Effector memory CD4-positive, alpha-beta T cell (primary cell): ENCODE data around the gene EPS15.

ENCODE experiments used
- DNase-seq, 3 donors: peaks; one replicate each; pipeline ENCODE4 v3.0.0-alpha.2; 2020
- H3K27ac ChIP-seq: 2 replicates; pipeline ENCODE4 v1.7.0; 2013; ENCODE audit warnings: mild to moderate bottlenecking, low read length, moderate library complexity; ENCODE audit not compliant: insufficient read depth, poor library complexity, severe bottlenecking
- H3K27me3 ChIP-seq: replicated peaks from 2 replicates; pipeline ENCODE4 v1.7.0; 2013; ENCODE audit warnings: mild to moderate bottlenecking, low read length; ENCODE audit not compliant: insufficient read depth, control insufficient read depth, poor library complexity, severe bottlenecking
- H3K36me3 ChIP-seq: 2 replicates; pipeline ENCODE4 v1.7.0; 2013; ENCODE audit warnings: mild to moderate bottlenecking, low read length, moderate library complexity; ENCODE audit not compliant: control insufficient read depth, insufficient read depth
- H3K4me1 ChIP-seq: 2 replicates; pipeline ENCODE4 v1.7.0; 2013; ENCODE audit warnings: low read length, mild to moderate bottlenecking; ENCODE audit not compliant: control insufficient read depth, insufficient read depth, poor library complexity, severe bottlenecking
- H3K4me3 ChIP-seq: 2 replicates; pipeline ENCODE4 v1.7.0; 2013; ENCODE audit warnings: low read length, low read depth, mild to moderate bottlenecking; ENCODE audit not compliant: insufficient read depth, poor library complexity, severe bottlenecking
- H3K9me3 ChIP-seq: 2 replicates; pipeline ENCODE4 v1.7.0; 2013; ENCODE audit warnings: mild to moderate bottlenecking, low read length, moderate library complexity; ENCODE audit not compliant: control insufficient read depth

Gene EPS15

GRCh38 chr1:51526248-51526647 lies 7.2 kb upstream of the EPS15 start:
- H3K4me3 ChIP-seq = no peak overlapping the region
- no peaks in the 10 kb centered on the region for H3K36me3 ChIP-seq
- H3K27me3 ChIP-seq = no peaks in the 10 kb centered on the region
- no peak for DNase-seq
- no peak overlapping the region for H3K27ac ChIP-seq
- no peaks in the 10 kb centered on the region for H3K4me1 ChIP-seq
- no peaks in the 10 kb centered on the region for H3K9me3 ChIP-seq

GRCh38 chr1:51525295-51525694 lies 6.2 kb upstream of the EPS15 start:
- no peaks in the 10 kb centered on the region for H3K36me3 ChIP-seq
- H3K4me1 ChIP-seq = peaks cover 5% of the 10 kb centered on the region
- H3K27ac ChIP-seq = no peak overlapping the region
- H3K4me3 ChIP-seq = no peak overlapping the region
- no peaks in the 10 kb centered on the region for H3K27me3 ChIP-seq
- no peaks in the 10 kb centered on the region for H3K9me3 ChIP-seq
- DNase-seq = no peak

- no peak for DNase-seq
- peaks cover 9% of the 10 kb centered on the region for H3K4me1 ChIP-seq
- no peaks in the 10 kb centered on the region for H3K9me3 ChIP-seq
These were observed 5.8 kb upstream of the EPS15 start for GRCh38 chr1:51524817-51525216.

DNA sequence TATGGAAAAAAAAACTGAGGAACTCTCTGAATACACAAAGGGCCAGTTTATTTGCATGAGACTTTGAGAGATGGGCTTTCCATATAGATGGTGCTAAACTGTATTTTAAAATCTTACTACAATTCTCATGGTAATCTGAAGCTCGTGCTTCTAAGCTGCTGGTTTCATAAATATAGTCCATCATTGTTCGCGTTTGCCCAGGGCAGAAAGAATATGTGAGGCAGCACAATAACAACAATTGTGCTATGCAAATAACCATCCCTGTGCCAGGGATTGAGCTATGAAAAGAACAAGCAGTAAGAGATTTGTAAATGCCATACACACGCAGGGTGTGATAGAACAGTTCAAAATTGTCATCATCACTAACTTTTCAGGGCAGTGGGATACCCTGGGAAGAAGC lies 4.9 kb upstream of the EPS15 start:
- no peaks in the 10 kb centered on the region for H3K9me3 ChIP-seq
- no peak for DNase-seq
- H3K4me1 ChIP-seq = peaks cover 11% of the 10 kb centered on the region
- no peak overlapping the region for H3K4me3 ChIP-seq
- H3K27me3 ChIP-seq = no peaks in the 10 kb centered on the region
- H3K36me3 ChIP-seq = no peaks in the 10 kb centered on the region
- no peak overlapping the region for H3K27ac ChIP-seq

More at GRCh38 chr1:51524817-51525216, 5.8 kb upstream of the EPS15 start:
- H3K4me3 ChIP-seq = no peak overlapping the region
- H3K27me3 ChIP-seq = no peaks in the 10 kb centered on the region
- no peaks in the 10 kb centered on the region for H3K36me3 ChIP-seq
- H3K27ac ChIP-seq = no peak overlapping the region

- H3K9me3 ChIP-seq = no peaks in the 10 kb centered on the region
- DNase-seq = no peak
- no peak overlapping the region for H3K27ac ChIP-seq
- no peaks in the 10 kb centered on the region for H3K27me3 ChIP-seq
- H3K36me3 ChIP-seq = no peaks in the 10 kb centered on the region
- no peak overlapping the region for H3K4me3 ChIP-seq
- peaks cover 26% of the 10 kb centered on the region for H3K4me1 ChIP-seq
These were observed 1.7 kb upstream of the EPS15 start for GRCh38 chr1:51520700-51521248.

DNA sequence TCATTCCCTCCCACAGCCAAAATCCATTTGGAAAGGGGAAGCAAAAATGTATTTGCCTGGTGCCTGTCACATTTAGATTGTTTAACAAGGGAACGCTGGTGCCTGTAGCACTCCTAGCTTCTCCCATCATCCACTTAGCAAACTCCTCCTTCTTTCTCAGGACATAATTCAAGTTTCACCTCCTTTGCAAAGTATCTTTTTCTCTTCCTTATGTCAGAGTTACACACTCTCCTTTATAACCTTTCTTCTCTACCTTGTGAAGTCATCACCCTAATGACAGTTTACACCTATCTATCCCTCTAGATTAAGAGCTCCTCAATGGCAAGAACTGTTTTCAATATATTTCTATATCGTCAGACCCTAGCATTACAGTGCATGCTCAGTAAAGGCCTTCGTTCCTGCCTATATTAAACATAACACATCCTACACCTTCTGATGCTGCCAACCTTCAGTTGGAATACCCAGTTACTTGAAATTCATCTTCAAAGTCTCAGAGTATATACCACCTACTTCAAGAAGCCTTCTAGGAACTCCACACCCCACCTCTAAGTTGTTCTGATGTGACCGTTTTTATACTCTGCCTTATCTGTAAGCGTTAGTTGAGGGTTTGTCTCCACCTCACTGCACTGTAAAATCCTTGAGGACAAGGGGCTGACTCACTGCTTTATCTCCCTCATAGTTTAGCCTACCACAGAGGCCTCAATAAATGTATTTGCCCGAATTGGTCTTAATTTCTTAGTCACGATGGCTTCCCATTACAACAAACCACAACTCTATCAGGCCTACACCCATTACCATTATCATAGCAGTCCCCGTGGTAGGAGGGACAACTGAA lies 1.0 kb upstream of the EPS15 start:
- Histone ChIP-seq H3K9me3 (no peaks in the 10 kb centered on the region), H3K36me3 (no peaks in the 10 kb centered on the region), H3K27me3 (no peaks in the 10 kb centered on the region), H3K4me3 (no peak overlapping the region), H3K4me1 (peaks cover 26% of the 10 kb centered on the region), H3K27ac (no peak overlapping the region)
- DNase-seq = no peak

DNA sequence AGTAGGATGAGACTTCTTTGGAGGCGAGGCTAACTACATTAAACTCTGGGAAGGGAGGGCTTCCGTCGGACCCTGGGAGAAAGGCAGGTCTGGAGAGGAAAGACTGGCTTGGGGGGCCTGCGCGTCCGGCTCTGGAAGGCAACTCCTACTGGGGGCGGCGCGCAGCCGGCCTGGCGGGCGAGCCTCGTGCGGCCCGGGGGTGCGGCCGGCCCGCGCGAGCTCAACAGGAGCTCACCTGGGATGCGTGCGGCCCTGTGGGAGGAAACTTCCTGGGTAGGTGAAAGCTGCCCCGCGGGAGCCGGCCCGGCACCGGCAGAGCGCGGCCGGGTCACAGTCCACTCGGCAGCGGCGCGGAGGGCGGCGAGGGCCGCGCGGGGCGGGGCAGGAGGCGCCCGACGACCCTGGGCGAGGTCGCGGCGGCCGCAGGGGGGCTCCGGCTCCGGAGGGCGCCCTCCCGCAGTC lies 449 bp downstream of the EPS15 start:
- peaks cover 26% of the 10 kb centered on the region for H3K4me1 ChIP-seq
- H3K27me3 ChIP-seq = no peaks in the 10 kb centered on the region
- no peaks in the 10 kb centered on the region for H3K9me3 ChIP-seq
- H3K4me3 ChIP-seq = peak overlapping the region; percentile 80
- DNase-seq = peak; percentile 19 to 47 (median 30)
- H3K27ac ChIP-seq = peak overlapping the region; percentile 72
- no peaks in the 10 kb centered on the region for H3K36me3 ChIP-seq

DNA sequence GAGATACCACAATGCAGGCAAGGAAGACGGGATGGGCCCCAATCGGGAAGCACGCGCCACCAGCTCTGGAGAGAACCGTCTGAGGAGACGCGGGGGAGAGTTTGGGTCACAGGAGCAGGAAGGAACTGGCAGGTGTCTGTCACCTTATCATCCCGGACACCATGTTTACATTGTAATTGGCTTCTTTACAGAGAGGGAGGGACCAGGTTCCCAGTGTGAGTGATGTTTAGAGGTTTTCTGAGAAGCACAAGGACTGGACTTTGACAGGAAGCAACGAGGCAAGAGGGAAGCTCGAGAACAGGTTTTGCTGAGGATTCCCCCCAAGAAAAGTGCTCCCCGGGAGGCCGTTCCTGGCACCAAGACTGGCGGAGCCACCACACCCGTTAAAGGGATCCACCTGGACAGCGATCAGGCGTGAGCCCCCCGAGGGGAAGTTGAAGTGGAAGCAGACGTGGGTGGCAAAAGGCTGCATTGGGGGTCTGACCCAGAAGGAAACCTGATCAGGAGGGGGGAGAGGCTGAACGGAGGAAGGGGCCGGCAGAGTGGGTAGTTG lies 957 bp downstream of the EPS15 start:
- no peaks in the 10 kb centered on the region for H3K27me3 ChIP-seq
- H3K9me3 ChIP-seq = no peaks in the 10 kb centered on the region
- no peaks in the 10 kb centered on the region for H3K36me3 ChIP-seq
- H3K4me1 ChIP-seq = peaks cover 26% of the 10 kb centered on the region
- peak overlapping the region; percentile 72 for H3K27ac ChIP-seq
- peak; percentile 41 to 54 (median 44) for DNase-seq
- peak overlapping the region; percentile 80 for H3K4me3 ChIP-seq

DNA sequence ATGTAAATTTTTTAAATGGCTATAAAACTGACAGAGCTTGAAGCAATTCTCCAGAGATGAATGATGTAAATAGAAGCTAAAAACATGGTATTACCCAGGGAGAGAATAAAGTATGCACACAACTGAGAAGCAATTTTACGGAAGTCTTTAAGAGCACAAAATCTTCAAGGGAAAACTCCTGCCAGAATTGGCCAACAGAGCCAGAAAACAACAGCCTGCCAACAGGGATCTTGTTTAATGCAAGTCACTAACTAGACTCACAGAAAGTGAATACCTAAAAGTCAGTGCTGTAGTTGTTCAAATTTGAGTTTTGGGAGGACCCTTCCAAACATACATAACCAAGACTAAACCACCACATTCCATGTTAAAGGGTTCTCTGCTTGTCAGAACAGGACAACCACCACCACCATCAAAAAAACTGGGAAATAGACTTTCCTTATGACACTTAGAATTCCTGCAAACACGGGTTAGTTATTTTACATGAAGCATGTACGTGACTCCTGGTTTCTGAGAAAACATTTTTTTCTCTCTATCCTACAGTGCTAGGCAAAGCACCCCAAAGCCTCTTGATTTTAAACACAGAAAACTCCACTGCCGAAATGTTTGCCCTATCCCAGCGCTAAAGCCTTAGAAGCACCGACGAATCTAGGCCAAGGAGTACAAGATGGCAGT lies 1.6 kb downstream of the EPS15 start:
- H3K4me3 ChIP-seq = peak overlapping the region; percentile 80
- peak overlapping the region; percentile 72 for H3K27ac ChIP-seq
- DNase-seq = no peak
- H3K27me3 ChIP-seq = no peaks in the 10 kb centered on the region
- peaks cover 26% of the 10 kb centered on the region for H3K4me1 ChIP-seq
- no peaks in the 10 kb centered on the region for H3K36me3 ChIP-seq
- H3K9me3 ChIP-seq = no peaks in the 10 kb centered on the region
